HG03139 (cell line): ENCODE data around the gene ERP44.
"Not testable (repeated sequence)": the region's sequence is repeated elsewhere in the genome, so short reads cannot be mapped to it uniquely, and the experiment has no call there.

Experiments
- ATAC-seq: cut with Tn5 transposase; IDR thresholded peaks from one replicate; pipeline ENCODE4 v1.9.1; 2021; ENCODE audit not compliant: unreplicated experiment

Gene ERP44

GRCh38 chr9:100070104-100071041 lies 28.4 kb downstream of the ERP44 start:
- ATAC-seq: no peak

GRCh38 chr9:100069068-100069467 lies 29.7 kb downstream of the ERP44 start:
- ATAC-seq: not testable (repeated sequence)

- not testable (repeated sequence) for ATAC-seq
Measured at GRCh38 chr9:100067990-100068389, 30.8 kb downstream of the ERP44 start.

- no peak for ATAC-seq
Measured at GRCh38 chr9:100066539-100066938, 32.3 kb downstream of the ERP44 start.

GRCh38 chr9:100064872-100065581 lies 33.8 kb downstream of the ERP44 start:
- ATAC-seq: no peak

- no peak for ATAC-seq
Measured at GRCh38 chr9:100063185-100063584, 35.6 kb downstream of the ERP44 start.

GRCh38 chr9:100062683-100063082 lies 36.1 kb downstream of the ERP44 start:
- ATAC-seq: not testable (repeated sequence)

- ATAC-seq: peak; percentile 83
Measured at GRCh38 chr9:100058699-100059579, 39.9 kb downstream of the ERP44 start.

GRCh38 chr9:100057624-100058023 lies 41.2 kb downstream of the ERP44 start:
- ATAC-seq: no peak

- no peak for ATAC-seq
Measured at GRCh38 chr9:100056561-100056960, 42.2 kb downstream of the ERP44 start.

- ATAC-seq: no peak
Measured at GRCh38 chr9:100052375-100052774, 46.4 kb downstream of the ERP44 start.

- ATAC-seq: no peak
Measured at GRCh38 chr9:100049551-100049950, 49.2 kb downstream of the ERP44 start.

- no peak for ATAC-seq
Measured at GRCh38 chr9:100038472-100038871, 60.3 kb downstream of the ERP44 start.

- no peak for ATAC-seq
Measured at GRCh38 chr9:100033877-100034551, 64.8 kb downstream of the ERP44 start.

- ATAC-seq: no peak
Measured at GRCh38 chr9:100030548-100030947, 68.3 kb downstream of the ERP44 start.

- no peak for ATAC-seq
Measured at GRCh38 chr9:100029251-100029650, 69.5 kb downstream of the ERP44 start.

GRCh38 chr9:100028201-100028784 lies 70.5 kb downstream of the ERP44 start:
- peak; percentile 94 for ATAC-seq

GRCh38 chr9:100027543-100027942 lies 71.3 kb downstream of the ERP44 start:
- no peak for ATAC-seq

GRCh38 chr9:100021931-100022330 lies 76.9 kb downstream of the ERP44 start:
- ATAC-seq: no peak

GRCh38 chr9:100020121-100020795 lies 78.5 kb downstream of the ERP44 start:
- no peak for ATAC-seq
